NCI-H2081 treated with DMSO at 0.1 percent for 48 hours (cell line): ENCODE data around the gene RAB29.
"Not testable (repeated sequence)": the region's sequence is repeated elsewhere in the genome, so short reads cannot be mapped to it uniquely, and the experiment has no call there.

Source experiments
- DNase-seq: peaks from one replicate; lab custom pipeline; 2025; lab: John Stamatoyannopoulos, UW

The RAB29 gene

DNA sequence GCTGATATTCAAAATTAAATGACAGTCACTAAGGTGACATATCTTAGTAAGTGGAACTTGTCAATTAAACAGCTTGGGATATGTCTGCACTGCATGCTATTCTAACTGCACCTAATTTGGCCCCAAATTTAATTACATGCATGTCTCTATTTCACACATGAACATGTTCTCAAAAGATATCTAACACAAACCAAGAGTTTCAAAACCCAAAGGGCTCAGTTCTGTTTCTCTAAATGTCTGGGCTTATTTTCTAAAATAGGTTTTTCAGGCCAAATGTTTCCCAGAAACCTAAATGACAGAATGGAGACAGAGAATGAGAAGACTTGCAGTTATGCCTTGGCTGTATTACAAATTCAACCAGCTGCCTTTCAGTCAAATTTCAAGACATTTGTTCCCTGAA, 11.3 kb downstream of the RAB29 start:
- no peak for DNase-seq

DNA sequence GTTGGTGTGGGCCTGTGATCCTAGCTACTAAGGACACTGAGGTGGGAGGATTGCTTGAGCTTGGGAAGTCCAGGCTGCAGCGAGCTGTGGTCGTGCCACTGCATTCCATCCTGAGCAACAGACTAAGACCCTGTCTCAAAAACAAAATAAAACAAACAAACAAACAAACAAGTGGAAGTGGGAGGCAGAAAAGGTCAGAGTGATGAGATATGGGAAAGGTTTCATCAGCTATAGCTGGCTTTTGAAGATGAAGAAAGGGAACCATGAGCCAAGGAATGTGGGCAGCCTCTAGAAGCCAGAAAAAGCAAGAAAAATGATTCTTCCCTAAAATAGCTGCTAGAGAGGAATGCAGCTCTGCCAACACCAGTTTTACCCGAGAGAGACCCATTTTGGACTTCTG, 14.7 kb downstream of the RAB29 start:
- DNase-seq, result no peak

DNA sequence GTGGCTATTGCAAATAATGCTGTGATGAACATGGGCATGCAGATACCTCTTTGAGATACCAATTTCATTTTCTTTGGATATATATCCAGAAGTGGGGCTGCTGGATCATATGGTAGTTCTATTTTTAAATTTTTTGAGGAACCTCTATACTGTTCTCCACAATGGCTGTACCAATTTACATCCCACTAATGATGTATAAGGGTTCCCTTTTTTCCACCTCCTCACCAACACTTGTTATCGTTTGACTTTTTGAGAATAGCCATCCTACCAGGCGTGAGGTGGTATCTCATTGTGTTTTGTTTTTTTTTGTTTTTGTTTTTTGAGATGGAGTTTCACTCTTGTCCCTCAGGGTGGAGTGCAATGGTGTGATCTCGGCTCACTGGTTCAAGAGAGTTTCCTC, 18.7 kb downstream of the RAB29 start:
- no peak for DNase-seq

DNA sequence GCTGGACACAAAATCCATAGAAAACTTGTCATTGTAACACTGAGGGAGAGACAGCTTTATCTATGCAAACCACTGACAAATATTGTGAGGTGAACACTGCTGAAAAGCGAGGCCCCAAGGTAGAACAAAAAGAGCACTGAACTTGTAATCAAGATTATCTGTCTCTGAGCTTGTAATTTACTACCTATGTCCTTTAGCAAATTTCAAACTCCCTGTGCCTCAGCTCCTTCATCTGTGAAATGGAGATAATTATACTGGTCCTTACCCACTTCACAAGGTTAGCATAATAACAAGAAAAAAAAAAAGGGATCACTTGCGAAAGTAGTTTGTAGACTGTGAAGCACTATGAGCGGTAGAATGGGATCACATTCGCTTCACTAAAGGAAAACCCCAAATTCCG, 20.4 kb downstream of the RAB29 start:
- DNase-seq, result no peak

DNA sequence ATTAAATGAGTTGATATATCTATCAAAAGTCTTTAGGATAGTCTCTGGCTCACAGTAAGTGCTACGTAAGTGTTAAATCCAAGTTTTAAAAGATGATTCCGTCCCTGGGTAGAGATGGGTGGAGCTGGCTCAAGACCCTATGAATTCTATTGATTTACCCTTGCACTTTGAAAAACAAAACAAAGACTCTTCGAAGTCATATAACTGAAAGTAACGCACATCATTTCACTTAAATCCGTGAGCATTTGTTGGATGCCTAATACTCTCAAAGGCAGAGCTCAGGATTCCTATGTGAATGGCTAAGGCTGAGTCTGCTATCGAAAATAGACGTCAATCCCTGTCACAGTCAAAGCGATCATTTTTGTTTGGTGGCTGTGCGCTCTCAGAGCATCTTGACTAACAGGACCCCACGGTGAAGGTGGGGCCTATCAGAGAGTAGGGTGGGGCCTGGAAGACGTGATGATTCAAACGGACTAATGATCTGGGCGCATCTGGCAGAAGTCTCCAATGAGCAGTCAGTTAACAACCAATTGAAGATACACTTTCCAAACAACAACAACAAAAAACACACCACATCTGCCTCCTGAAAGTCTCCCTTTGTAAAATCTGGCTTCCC, 24.1 kb downstream of the RAB29 start:
- no peak for DNase-seq

DNA sequence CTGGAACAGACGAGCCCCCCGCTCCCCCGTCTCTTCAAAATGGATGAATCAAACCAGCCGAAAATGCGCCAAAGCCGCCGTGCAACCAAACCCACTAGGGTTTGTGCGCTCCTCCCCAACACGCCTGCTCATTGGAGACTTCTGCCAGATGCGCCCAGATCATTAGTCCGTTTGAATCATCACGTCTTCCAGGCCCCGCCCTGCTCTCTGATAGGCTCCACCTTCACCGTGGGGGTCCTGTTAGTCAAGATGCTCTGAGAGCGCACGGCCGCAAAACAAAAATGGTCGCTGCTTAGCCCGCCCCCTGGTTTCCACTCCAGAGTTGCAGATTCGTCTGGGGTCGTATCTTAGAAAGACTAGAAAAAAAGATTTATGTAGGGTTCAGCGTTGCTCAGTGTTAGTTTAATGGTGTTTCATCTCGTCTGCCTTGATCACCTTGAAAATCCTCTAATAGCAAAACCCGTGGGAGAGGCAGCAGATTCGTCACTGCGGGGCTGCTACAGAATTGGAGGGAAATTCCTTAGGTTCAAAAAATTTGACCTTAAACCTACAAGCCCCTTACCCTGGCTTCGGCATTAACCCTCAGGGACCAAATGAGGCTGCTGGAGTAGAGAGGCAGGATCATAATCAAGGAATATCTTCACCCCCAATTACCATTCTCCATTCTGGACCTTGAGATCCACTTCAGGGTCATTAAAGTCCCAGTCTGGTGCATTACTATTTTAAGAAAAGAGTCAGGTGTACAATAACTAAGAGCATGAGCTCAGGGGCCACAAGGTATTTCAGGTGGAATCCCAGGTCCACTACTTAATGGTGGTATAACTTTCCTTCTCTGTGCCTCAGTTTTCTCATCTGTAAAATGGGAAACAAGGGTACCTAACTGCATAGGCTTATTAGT, 24.9 kb downstream of the RAB29 start, which contains the start of gene NUCKS1:
NUCKS1 (minus strand) TSS at position 45 of the 898 bp plus-strand sequence. CDS start 209 bp downstream, outside the sequence.
- peak; percentile 99 for DNase-seq

DNA sequence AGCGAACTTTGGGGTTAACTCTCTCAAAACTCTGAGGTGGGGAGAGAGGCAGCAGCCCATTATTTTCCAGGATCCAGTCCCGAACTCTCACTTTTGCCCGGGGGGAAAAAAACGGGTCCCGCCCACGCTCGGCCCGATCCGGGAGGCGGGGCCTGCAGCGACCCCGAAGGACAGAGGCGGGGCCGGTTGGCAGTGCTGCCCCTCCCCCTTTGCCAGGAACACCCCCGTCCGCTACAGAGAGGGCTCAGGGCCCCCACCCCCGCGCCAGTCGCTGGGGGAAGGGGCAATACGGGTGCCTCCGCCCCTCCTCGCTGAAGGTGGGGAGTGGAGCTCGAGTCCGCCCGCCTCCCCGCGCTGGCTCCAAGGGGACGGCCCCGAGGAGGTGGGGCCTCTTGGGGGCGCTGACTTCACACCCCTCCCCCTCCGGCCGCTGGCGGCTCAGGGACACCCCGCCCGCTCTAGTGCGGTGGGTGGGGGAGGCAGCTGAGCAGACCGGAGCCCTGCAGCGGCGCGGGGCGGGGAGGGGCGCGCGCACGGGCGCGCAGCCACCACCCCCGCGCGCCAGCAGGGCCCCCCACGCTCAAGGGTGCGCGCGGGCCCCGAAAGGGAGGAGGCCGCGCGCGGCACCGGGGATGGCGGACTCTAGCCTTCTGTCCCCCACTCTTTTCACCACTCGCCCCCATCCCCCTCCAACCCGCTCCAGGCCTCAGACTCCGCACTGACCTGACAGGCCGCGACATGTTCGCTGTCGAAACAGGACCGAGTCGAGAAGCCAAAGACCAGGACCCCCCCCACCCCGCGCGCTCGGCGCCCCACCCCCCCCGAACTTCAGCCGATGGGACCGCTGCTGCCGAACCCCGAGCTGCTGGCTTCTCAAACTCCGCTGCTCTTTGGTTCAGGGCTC, 25.8 kb downstream of the RAB29 start:
- DNase-seq, result peak; percentile 77

DNA sequence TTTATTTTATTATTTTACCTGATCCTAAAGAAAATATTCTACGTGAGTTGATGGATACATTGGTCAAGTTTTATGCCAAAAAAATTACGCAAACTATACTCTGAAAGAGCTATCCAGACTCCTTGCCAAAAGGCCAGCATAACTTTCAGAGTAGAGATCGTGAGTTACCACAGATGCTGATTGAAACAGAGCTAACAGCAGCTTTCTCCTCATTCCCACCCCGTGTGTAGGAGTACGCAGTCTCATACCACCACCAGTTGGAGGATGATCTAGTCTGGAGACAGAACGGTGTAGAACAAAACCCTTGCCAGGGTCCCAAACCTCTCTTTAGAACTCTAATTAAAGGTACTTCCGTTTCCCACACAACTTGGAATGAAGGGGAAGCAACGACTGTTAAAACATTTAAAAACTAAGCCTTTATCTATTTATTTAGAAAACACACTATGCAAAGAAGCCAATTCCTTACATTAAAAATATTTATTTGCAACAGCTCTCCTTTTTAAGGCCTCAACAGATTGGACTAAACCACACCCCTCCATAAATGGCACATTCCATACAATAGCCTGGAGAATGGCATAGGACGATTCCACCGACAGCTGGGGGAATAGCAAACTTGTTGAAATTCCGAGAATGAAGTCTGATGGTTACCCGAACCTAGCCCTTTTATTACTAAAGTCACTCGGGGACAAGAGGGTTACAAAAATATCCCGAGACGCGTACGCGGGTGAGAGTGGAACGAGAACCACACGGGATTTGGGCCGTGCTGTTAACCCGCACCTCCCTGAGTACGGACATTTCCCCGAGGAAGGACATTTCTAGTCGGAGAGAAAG, 26.7 kb downstream of the RAB29 start:
- no peak for DNase-seq

DNA sequence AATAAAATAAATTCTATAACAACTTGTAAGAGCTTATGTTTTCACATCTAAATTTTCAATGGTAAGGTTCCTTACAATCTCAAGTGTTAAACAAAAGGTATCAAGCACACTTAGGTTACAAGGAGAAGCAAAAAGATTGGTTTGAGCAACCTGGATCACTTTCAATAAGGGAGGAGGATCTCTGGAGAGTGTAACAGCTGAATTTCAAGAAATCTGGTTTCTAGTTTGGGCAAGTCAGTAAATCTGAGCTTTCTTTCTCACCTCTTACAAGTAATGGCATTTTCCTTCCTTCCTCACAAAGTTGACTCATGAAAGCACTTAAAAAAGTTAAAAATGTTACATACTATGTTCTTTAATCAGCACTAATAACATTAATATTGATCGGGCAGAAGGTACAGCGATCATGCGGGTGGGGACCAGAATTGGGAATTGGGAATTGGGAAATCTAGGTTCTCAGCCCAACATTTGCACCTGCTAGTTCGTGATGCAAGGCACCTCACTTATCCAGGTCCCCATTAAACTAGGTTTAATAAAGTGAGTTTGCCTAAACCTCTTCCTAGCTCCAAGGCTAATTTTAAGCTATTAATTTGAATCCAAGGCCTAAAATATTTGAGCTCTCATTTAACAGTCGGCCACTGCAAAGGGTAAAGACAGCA, 28.4 kb downstream of the RAB29 start:
- DNase-seq, result no peak

DNA sequence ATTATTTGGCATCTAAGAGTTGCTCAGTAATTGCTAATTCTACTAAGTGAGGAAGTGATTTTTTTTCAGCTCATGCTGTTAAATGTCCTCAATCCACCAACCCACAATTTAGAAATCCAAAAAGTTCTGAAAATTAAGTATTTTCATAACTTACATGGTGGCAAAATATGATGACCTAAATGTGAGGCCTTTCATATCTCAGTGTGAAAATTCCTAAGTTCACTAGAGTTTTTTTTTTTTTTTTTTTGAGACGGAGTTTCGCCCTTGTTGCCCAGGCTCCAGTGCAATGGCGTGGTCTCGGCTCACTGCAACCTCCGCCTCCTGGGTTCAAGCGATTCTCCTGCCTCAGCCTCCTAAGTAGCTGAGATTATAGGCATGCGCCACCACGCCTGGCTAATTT, 30.9 kb downstream of the RAB29 start:
- DNase-seq, result no peak

DNA sequence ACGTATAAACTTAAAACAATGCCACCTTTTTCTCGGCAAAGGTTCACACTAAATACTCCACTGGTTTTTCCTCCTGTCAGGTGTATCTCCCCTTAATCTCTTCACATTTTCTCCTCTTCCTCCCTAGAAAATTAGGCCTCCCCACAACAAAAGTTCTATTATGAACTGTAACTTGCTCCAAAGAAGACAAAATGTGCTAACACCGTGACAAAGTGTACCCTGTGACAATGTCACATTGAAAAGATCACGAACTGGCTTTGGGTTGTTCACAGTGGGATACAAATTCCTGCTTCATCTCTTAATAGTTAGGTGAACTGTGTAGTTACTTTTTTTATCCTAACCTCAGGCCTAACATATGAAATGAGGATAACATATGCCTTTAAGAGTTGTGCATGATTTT, 31.3 kb downstream of the RAB29 start:
- no peak for DNase-seq

DNA sequence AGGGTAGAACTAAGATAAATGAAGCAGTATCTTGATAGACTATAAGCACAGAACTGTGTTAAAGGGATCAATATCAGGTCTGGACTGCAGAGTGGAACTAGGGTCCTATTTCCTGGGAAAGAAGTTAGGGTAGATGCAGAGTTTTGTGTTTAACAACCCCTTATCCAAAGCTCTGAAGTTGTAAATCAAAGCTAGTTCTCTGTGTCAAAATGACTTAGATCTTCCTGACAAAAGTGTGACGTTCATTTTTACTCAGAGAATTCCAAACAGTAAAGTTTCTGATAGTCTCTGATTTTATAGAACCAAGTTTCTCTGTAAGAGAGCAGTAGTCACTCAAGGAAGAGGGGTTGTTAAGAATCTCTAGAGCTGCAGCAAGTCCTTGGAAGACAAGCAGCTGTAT, 33.6 kb downstream of the RAB29 start:
- DNase-seq, result no peak

DNA sequence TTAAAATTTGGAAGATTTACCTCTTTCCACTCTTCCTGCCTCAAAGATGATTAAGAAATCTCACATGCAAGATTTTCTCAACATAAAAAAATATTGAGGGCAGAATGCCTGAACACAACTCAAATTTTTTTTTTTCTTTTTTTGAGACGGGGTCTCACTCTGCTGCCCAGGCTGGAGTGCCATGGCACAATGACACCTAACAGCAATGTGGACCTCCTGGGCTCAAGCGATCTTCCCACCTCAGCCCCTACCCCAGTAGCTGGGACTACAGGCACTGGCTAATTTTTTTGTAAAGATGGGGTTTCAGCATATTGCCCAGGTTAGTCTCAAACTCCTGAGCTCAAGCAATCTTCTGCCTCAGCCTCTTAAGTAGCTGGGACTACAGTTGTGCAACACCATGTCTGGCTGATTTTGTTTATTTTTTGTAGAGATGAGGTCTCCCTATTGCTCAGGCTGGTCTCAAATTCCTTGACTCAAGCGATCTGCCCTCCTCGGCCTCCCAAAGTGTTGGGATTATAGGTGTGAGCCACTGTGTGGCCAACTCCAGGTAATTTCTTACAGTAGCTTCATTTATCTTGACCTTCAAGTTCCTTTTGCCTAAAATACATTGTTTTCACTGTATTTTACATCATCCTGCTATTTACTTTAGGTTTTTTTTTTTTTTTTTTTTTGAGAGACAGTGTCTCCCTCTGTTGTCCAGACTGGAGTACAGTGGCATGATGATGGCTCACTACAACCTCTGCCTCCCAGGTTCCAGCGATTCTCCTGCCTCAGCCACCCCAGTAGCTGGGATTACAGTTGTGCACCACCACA, 35.7 kb downstream of the RAB29 start:
- no peak for DNase-seq

DNA sequence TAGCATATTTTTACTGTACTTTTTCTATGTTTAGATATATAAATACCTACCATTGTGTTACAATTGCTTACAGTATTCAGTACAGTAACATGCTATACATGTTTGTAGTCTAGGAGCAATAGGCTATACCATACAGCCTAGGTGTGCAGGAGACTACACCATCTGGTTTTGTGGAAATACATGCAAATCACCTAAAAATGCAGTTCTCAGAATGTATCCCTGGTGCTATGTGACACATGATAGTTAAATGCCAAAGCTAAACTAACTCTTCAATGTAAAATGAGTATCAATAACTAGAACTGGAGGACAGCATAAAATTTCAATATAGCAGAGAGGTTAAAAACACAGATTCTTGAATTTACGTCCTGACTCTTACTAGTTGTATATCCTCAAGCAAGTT, 40.1 kb downstream of the RAB29 start:
- no peak for DNase-seq

DNA sequence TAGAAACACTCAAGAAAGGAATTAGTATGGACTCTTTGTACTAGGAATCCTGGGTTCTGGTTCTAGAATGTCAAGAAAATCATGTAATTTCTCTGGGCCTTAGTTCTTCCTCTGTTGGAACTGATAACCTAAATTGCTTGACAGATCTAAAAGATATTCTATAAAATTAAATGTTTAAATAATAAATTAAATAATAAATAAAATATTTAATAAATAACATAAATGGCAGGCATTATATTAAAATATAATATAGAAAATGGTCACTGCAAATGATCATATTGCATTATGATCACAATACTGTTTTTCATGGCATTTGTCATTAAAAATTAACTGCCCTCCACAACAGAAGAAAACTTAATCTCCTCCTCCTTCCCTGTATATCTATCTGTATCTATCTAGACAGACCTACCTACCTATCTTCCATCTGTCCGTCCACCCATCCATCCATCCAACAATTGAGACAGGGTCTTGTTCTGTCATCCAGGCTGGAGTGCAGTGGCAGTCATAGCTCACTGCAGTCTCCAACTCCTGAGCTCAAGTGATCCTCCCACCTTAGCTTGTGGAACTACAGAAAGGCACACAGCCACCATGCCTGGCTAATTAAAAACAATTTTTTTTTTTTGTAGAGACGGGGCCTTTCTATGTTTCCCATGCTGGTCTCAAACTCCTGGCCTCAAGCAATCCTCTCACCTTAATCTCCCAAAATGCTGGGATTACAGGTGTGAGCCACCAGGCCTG, 41.7 kb downstream of the RAB29 start:
- DNase-seq, result no peak

DNA sequence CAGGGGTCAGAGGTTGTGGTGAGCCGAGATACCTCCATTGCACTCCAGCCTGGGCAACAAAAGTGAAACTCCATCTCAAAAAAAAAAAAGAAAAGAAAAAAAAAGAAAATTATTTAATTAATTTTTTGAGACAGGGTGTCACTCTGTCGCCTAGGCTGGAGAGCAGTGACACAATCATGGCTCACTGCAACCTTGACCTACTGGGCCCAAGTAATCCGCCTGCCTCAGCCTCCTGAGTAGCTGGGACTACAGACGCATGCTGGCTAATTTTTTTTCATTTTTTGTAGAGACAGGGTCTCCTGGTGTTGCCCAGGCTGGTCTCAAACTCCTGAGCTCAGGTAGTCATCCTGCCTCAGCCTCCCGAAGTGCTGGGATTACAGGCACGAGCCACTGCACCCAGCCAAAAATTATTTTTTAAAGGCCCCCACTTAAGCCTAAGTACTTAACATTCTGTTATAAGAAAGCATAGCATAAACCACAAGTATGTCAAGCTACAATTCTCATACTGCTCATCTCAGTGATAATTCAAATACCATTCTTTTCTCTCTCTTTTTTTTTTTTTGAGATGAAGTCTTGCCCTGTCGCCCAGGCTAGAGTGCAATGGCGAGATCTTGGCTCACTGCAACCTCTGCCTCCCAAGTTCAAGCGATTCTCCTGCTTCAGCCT, 45.2 kb downstream of the RAB29 start:
- no peak for DNase-seq

DNA sequence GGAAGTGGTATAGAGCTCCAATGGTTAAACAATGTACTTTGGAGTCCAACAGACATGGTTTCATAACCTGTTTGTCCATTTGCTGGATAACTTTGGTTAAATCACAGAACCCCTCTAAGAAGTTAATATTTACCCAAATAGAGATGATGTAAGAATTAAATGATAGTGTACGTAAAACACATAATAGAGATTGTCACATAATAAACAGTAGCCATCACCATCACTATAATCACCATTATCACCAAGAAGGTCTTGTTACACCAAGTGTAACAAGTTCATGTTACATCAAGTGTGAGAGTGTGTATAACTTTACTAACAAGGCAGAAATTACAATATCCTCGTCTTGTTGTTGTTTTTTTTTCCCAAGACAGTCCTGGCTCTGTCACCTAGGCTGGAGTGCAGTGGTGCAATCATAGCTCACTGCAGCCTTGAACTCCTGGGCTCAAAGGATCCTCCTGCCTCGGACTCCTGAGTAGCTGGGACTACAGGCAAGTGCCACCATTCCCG, 48.6 kb downstream of the RAB29 start:
- DNase-seq, result no peak

DNA sequence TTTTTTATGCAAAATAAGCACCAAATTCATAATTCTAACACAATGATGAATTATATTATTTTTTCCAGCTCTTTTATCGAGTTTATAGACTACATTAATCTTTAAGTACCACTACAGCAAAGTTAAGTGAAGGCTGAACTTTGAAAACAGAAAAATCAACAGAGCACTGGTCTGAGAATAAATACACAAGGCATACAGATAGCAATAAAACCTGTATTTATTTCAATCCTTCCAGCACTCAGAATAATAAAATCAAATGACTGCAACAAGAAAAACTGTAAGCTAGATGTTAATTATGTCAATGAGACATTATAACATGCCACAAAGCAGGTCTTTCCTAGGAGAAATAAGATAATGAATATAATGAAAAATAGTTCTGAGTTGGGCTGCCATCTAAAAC, 49.8 kb downstream of the RAB29 start:
- no peak for DNase-seq

DNA sequence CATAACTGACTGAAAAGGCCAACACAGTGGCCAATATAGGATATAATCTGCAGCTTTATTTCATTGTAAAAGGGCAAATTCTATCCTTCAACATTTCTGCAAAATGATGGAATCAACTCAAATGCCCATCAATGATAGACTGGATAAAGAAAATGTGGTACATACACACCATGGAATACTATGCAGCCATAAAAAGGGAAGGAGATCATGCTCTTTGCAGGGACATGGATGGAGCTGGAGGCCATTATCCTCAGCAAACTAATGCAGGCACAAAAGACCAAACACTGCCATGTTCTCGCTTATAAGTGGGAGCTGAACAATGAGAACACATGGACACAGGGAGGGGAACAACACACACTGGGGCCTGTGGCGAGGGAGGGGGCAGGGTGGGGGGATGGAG, 54.5 kb downstream of the RAB29 start:
- not testable (repeated sequence) for DNase-seq
